OCI-M1 (cell line): ENCODE data around the gene GRM4.
A peak's percentile ranks its signal among the peaks of the same experiment; 100 is the strongest.

Experiments
- DNase-seq: peaks from one replicate; lab custom pipeline; 2025; lab: John Stamatoyannopoulos, UW

The GRM4 gene

GRCh38 chr6:34106900-34107299 is 39.0 kb downstream of the GRM4 start:
- no peak for DNase-seq

- no peak for DNase-seq
Measured at GRCh38 chr6:34106421-34106820, 39.5 kb downstream of the GRM4 start.

- DNase-seq, result no peak
Measured at GRCh38 chr6:34104628-34105027, 41.3 kb downstream of the GRM4 start.

GRCh38 chr6:34104186-34104585 is 41.7 kb downstream of the GRM4 start:
- DNase-seq, result no peak

- DNase-seq, result peak; percentile 29
Measured at GRCh38 chr6:34103321-34103720, 42.6 kb downstream of the GRM4 start.

GRCh38 chr6:34102696-34103095 is 43.2 kb downstream of the GRM4 start:
- no peak for DNase-seq

- DNase-seq, result no peak
Measured at GRCh38 chr6:34102099-34102656, 43.7 kb downstream of the GRM4 start.

- no peak for DNase-seq
Measured at GRCh38 chr6:34100788-34101187, 45.1 kb downstream of the GRM4 start.

- no peak for DNase-seq
Measured at GRCh38 chr6:34099878-34100277, 46.0 kb downstream of the GRM4 start.

- no peak for DNase-seq
Measured at GRCh38 chr6:34098045-34098936, 47.6 kb downstream of the GRM4 start.

- no peak for DNase-seq
Measured at GRCh38 chr6:34096814-34097213, 49.1 kb downstream of the GRM4 start.

- DNase-seq, result no peak
Measured at GRCh38 chr6:34096193-34096592, 49.7 kb downstream of the GRM4 start.

- no peak for DNase-seq
Measured at GRCh38 chr6:34095741-34096140, 50.1 kb downstream of the GRM4 start.

- DNase-seq, result no peak
Measured at GRCh38 chr6:34095136-34095505, 50.8 kb downstream of the GRM4 start.

GRCh38 chr6:34094474-34095135 is 51.3 kb downstream of the GRM4 start:
- no peak for DNase-seq

GRCh38 chr6:34093854-34094430 is 51.9 kb downstream of the GRM4 start:
- no peak for DNase-seq

- no peak for DNase-seq
Measured at GRCh38 chr6:34093206-34093605, 52.7 kb downstream of the GRM4 start.

GRCh38 chr6:34092631-34093030 is 53.3 kb downstream of the GRM4 start:
- no peak for DNase-seq

GRCh38 chr6:34090935-34091334 is 55.0 kb downstream of the GRM4 start:
- DNase-seq, result no peak

GRCh38 chr6:34090529-34090928 is 55.4 kb downstream of the GRM4 start:
- DNase-seq, result no peak

- DNase-seq, result no peak
Measured at GRCh38 chr6:34086558-34086957, 59.3 kb downstream of the GRM4 start.

- no peak for DNase-seq
Measured at GRCh38 chr6:34085453-34086170, 60.3 kb downstream of the GRM4 start.
